Erythroblast (primary cell): Measurements from ENCODE around the gene MAST3.
A peak's percentile ranks its signal among the peaks of the same experiment; 100 is the strongest.
"Not testable (repeated sequence)": the region's sequence is repeated elsewhere in the genome, so short reads cannot be mapped to it uniquely, and the experiment has no call there.

Experiments
- DNase-seq, 2 experiments: peaks; one replicate each; lab custom pipeline; 2025; lab: John Stamatoyannopoulos, UW
- GATA1 ChIP-seq: IDR thresholded peaks from 2 replicates; pipeline ENCODE4 v1.6.1; 2011; ENCODE audit warnings: low read depth, mild to moderate bottlenecking, control low read depth, low read length, moderate library complexity
- POLR2A ChIP-seq: IDR thresholded peaks from 2 replicates; pipeline ENCODE4 v1.6.1; 2011; ENCODE audit warnings: mild to moderate bottlenecking, low read length

MAST3 gene

GRCh38 chr19:18149596-18149975 lies 52.0 kb downstream of the MAST3 start:
- no peak for TF ChIP-seq POLR2A
- TF ChIP-seq GATA1: no peak
- peak in 1 of 2 experiments; percentile 39 for DNase-seq

- TF ChIP-seq GATA1 (no peak), POLR2A (no peak)
- DNase-seq: no peak
Observed at GRCh38 chr19:18150776-18151624, 53.4 kb downstream of the MAST3 start.

- peak; percentile 97 to 98 for DNase-seq
- TF ChIP-seq GATA1 (no peak), POLR2A (no peak)
Observed at GRCh38 chr19:18152442-18152816, 54.9 kb downstream of the MAST3 start.

- TF ChIP-seq GATA1 (no peak), POLR2A (peak; percentile 44)
- DNase-seq: peak; percentile 99
Observed at GRCh38 chr19:18152817-18153555, 55.4 kb downstream of the MAST3 start, which contains the start of gene PIK3R2. PIK3R2 (plus strand) TSS chr19:18153163; CDS start chr19:18155880, 2,717 bp downstream.

DNA sequence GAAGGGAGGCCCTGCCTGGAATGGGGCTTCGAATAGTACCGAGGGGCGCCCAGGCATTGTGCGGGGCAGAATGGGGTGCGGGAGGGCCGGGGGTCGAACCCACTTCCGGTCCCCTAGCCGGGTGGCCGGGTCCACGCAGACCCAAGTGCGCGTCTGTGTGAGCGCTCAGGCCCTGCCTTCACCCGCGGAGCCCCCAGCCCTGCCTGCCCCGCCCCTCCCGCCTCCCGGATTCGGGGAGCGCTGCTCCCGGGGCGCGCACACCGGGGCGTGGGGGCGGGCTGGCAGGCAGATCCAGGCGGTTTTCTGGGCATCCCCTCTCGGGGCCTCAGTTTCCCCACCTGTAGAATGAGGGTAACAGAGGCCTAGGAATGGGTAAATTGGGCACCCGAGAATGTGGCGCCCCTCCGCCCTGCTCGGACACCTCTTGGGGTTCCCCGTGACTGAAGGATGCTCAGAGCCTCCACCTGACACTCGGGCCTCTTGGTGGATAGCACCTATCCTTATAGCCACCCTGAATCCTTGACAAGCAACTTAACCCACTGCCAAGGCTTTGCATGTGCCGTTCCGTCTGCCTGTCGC lies 56.1 kb downstream of the MAST3 start:
- no peak for TF ChIP-seq POLR2A
- no peak for TF ChIP-seq GATA1
- DNase-seq: peak in 1 of 2 experiments; percentile 64

DNA sequence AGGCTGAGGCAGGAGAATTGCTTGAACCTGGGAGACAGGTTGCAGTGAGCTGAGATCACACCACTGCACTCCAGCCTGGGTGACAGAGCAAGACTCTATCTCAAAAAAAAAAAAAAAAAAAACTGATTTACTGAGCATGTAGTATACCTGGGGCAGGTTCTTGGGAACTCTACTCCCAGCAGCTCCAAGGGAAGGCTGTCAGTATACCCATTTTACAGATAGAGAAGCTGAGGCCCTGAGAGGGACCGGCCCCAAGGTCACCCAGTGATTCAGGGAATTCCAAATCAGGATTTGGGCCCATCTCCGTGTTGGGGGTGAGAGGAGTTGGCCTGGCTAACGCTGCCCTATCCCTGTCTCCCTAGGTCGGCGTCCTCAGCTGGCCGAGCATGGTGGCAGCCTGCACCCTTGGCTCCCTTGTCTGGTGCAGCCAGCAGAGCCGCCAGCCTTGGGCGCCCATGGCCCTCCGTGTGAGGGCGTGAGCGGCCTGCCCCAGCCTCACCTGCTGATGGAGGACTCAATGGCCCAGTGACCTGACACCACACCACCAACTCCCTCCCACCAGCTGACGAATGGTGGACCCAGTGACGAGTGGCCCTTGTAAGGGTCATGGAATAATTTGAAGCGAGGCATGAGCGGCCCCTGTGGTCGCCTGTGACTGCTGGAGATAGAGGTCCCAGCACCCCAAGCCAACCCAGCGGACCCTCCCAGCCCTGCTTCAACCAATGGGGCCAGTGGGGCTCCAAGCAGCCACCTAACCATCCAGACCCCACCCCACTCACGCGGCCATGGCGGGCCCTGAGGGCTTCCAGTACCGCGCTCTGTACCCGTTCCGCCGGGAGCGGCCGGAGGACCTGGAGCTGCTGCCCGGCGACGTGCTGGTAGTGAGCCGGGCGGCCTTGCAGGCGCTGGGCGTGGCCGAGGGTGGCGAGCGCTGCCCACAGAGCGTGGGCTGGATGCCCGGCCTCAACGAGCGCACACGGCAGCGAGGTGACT lies 57.8 kb downstream of the MAST3 start:
- no peak for DNase-seq

DNA sequence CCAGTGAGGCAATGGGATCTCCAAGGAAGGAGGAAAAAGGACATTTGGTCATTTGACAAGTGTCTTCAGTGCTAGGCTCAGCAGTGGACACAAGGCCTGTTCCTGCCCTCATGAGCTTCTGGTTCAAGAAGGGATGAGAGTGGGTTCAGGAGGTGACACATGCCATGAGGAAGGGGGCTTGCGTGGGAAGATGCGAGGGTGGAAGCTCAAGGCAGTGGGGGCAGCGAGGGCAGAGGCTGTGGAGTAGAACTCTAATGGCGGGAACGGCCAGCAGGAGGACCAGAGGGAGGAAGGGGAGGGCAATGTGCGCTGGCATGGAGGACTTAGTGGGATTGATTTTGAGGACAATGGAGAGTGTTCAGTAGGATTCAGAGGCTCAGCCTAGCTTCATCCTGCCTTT lies 58.7 kb downstream of the MAST3 start:
- TF ChIP-seq POLR2A: no peak
- no peak for TF ChIP-seq GATA1
- DNase-seq: no peak

More for the DNA sequence above, 57.8 kb downstream of the MAST3 start:
- TF ChIP-seq POLR2A (no peak), GATA1 (no peak)

DNA sequence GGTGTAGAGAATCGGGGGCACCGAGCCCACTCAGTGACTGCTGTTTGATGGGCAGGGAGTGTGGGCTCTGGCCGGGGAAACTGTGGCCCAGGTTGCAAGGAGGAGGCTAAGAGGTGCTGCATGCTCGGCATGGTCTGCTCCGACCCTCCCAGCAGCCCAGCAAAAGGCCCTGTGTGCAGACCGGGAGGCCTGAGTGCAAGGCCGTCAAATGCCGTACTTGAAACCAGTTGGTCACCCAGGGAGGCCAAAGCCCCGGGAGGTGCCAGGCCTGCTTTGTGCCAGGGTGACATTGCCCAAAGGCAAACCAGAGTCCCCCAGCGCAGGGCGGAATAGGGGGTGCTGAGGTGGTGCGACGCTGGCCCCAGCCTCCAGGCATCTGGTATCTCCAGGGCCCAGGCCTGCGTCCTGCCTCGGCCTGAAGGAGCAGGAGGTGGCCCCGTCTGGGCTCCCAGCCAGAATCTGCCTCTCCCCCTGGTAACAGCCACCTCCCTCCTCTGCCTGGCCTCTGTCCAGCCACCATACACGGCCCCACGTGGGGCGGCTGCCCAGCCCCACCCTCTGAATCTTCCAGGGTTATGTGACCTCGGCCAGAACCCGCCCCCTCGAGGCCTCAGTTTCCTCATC lies 59.4 kb downstream of the MAST3 start:
- TF ChIP-seq GATA1 (peak; percentile 48), POLR2A (peak; percentile 73)
- DNase-seq: peak; percentile 99

DNA sequence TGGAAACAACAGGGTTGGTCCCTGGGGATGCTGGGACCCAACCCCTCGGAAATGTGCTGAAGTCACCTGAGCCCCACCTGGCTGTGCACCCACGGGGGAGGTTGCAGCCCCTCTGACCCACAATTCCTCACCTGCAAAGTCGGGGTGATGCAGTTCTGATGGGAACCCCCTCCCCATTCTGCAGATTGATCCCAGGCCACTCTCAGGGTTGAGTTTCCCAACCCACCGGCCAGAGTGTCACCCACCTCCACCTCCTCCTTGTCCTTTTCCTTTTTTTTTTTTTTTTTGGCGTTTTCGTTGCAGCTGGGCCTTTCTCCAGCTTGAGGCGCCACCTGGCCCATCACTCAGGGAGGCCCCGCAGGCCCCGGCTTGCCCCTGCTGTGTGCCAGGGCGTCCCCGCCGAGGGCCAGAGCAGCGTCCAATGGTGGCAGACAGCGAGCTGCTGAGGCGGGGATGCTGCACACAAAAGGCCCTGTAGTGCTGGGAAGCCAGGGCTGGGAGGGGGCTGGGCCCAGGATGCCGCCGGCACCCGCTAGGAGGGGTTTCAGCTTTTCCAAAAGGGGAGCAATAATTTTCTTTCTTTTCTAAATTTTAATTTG lies 60.0 kb downstream of the MAST3 start:
- no peak for DNase-seq
- no peak for TF ChIP-seq GATA1
- TF ChIP-seq POLR2A: no peak

GRCh38 chr19:18158467-18158866 lies 60.9 kb downstream of the MAST3 start:
- TF ChIP-seq GATA1 (no peak), POLR2A (no peak)
- DNase-seq: peak in 1 of 2 experiments; percentile 58

DNA sequence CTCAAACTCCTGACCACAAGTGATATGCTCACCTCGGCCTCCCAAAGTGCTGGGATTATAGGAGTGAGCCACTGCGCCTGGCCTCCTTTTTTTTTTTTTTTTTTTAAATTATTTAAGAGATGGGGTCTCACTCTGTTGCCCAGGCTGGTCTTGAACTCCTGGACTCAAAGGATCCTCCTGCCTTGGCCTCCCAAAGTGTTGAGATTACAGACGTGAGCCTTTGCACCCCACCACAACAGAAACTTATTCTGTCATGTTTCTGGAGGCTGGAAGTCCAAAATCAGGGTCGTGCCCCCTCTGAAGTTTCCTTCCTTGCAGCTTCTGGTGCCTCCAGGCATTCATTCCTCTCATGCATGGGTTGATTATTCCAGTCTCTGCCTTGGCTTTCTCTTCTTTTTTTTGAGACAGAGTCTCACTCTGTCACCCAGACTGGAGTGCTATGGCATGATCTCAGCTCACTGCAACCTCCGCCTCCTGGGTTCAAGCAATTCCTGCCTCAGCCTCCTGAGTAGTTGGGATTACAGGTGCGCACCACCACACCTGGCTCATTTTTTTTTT lies 61.6 kb downstream of the MAST3 start:
- DNase-seq: not testable (repeated sequence)

DNA sequence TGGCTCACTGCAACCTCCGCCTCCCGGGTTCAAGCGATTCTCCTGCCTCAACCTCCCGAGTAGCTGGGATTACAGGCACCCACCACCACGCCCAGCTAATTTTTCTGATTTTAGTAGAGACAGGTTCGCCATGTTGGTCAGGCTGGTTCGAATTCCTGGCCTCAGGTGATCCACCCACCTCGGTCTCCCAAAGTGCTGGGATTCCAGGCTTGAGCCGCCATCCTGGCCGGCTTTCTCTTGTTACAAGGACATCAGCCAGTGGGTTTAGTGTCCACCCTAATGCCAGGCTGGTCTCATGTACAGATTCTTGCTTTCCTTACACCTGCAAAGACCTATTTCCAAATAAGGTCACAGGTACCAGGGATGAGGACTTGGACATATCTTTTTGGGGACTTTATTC lies 62.2 kb downstream of the MAST3 start:
- DNase-seq: no peak
- TF ChIP-seq GATA1 (no peak), POLR2A (no peak)
